Measurements from ENCODE around the gene TRIM33.
A peak's percentile ranks its signal among the peaks of the same experiment; 100 is the strongest.

The TRIM33 gene

DNA sequence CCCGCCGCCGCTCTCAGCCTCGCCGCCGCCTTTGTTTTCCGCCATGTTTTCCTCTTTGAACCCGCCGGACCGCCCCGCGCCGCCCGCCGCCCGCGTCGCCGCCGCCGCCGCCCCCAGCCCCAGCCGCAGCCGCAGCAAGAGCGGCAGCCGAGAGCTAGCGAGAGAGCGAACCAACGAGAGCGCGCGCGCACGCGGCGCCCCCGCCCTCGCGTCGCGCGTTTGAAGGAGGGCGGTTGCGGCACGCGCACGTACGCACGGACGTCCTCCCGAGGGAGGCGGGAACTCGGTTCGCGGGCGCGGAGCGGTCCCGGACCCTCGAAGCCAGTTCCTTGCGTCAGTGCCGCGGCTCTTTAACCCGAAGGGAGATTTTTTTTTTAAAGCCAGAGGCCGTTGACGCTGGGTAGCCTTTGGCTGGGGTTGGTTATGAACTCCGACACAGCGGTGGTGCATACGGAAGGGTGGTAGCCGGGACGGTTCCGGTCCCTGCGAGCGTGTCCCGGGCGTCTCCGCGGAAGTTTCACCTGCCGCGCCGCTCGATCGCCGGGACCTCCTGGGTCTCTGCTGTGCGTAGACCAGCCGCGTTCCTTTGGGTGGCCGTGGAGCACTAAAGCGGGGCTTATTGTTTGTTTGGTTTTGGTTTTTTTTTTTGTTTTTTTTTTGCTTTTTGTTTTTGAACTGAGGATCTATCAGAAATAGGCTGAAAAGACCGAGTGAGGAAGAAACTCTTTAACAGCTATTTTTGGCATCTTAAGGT, at the start of gene TRIM33:
TSS of gene TRIM33 (minus strand) at position 172 of the 754 bp plus-strand sequence. CDS start at position 45, 127 bp downstream.
- DNase-seq (ENCODE audit: low read depth) = peak; percentile 84

DNA sequence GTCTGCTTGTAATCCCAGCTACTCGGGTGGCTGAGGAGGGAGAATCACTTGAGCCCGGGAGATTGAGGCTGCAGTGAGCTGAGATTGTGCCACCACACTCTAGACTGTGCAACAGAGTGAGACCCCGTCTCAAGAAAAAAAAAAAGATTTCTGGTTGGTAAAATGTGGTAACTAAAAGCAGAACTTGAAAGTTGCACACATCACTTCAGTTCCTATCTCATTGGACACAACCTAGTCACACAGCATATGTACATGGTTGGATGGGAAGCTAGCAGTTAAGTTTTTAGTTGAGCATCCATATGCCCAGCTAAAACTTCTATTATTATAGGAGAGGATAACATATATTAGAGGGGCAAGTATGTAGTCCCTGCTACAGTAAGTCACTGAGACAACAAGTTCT, 48.4 kb upstream of the TRIM33 start:
- DNase-seq (ENCODE audit: low read depth) = no peak

DNA sequence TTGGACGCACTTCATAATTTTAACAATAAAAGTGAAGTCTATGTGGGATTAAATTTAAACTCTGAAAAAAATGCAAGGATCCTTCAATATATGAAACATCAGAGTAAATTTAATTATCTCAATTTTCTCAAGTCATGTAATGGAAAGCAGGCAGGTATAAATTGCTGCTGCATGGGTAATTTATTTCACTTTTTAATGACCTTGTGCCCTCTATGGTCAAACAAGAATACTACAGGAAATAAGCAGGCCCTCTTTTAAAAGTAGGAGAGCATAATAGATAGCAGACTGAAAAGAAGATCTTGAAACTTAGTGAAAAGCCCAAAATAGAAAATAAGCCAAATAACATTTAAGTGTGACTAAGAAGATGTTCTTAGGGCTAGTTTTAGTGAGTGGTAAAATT, 47.5 kb upstream of the TRIM33 start:
- no peak for DNase-seq (ENCODE audit: low read depth)

DNA sequence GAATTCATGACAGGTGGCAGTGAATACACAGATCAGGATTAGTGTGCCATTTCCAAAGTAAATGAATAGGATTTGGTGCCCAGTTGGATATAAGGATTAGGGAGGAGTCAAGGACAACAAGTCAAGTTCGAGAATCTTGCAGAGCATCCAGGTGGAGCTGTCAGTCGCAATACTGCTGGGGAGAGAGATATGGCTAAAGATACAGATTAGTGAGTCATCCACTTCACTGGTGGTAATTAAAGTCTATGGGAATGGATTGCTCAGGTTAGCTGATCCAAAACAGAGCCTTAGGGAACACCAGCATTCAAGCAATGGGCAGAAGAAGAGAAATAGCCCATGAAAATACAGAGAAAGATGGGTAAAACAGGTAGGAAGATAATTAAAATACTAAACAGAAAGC, 43.6 kb upstream of the TRIM33 start:
- no peak for DNase-seq (ENCODE audit: low read depth)

DNA sequence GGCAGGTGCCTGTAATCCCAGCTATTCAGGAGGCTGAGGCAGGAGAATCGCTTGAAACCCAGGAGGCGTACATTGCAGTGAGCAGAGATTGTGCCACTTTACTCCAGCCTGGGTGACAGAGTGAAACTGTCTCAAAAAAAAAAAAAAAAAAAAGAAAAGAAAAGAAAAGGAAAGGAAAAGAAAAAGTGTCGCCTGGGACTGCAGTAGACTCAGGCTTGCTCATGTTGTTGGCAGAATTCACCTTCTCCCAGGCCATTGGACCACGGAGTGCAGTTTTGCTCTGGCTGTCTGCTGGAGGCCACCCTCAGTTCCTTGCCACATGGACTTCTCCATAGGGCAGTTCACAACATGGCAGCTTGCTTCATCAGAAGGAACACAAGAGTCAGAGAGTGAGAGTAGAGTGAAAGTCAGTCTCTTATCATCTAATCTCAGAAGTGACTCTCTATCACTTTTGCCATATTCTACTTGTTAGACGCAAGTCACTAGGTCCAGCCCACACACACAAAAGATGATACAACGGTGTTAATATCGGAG, 41.2 kb upstream of the TRIM33 start:
- no peak for DNase-seq (ENCODE audit: low read depth)

DNA sequence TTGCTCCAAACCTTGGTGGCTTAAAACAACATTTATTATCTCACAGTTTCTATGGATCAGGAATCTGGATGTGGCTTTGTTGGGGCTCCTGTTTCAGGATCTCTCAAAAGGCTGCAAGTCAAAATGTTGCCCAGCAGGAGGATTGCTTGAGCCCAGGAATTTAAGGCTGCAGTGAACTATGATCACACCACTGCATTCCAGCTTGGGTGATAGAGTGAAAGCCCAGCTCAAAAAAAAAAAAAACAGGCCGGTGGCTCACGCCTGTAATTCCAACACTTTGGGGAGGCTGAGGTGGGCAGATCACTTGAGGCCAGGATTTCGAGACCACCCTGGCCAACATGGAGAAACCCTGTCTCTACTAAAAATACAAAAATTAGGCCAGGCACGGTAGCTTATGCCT, 40.4 kb upstream of the TRIM33 start:
- no peak for DNase-seq (ENCODE audit: low read depth)

DNA sequence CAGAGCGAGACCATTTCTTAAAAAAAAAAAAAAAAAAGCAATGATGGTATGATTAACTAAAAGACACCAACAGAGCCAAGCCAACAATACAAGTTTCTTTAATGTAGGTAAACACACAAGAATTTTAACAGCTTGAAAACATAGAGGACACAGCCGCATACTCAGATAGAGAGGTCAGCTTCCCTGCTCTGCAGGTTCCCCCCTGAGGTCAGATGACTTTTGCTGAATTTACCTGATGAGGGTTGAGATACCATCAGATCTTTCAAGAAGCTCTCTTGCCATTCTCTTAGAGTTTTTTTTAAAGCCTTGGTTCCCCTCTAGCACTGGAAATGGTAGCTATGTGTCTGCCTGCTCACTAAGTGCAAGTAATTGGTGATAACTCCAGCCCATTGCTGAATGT, 39.3 kb upstream of the TRIM33 start:
- DNase-seq (ENCODE audit: low read depth) = no peak

DNA sequence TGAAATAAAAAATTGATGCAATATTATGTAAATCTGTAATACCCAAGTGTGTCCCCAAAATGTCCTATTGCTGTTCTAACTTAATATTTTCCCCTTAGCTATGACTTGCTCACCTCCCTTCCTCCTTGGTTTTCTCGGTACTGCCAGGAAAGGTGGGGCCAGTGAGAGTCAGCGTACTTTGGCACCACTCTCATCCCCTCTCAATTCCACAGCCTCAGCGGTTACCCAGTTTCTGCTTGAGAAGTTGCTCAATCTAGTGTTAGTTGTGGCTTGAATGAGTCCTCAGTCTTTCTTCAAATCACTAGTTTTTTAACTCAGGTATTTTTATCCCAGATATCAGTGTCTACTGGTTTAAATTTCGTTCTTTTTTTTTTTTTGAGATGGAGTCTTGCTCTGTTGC, 38.1 kb upstream of the TRIM33 start:
- no peak for DNase-seq (ENCODE audit: low read depth)

DNA sequence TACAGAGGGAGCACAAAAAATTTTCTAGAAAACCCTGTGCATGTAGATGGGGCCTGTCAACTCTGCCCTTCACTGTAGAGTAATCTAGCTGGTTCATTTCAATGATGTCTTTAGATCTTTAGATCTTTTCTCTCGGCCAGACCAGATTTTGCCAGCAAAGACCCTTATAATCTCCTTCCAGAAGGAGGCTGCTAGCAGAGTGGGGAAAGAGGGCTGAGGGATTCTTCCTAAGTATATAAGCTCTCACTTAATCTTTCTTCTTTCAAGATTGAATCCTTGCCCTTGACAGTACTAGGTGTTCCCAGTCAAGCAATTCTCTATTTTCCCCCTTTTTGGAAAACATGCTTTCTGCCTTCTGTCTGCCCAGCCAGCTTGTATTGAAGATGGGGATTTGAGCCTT, 36.1 kb upstream of the TRIM33 start:
- no peak for DNase-seq (ENCODE audit: low read depth)

DNA sequence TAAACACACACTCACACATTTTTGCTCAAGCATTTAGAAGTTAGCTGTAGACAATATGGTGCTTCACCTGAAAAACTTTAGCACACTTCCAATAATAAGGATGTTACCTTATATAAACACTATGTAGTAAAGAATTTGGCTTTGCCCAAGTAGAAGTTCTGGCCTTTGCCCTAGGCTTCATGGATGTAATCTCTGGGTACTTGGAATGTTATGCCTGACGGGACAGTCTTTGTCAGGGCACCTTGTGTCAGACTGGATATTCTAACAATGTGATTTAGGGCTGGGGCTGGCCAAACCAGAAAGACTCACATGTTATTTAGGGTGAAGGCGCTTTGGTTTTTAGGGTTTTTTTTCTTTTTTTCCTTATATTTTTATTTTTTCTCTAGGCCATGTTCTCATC, 34.8 kb upstream of the TRIM33 start:
- no peak for DNase-seq (ENCODE audit: low read depth)

DNA sequence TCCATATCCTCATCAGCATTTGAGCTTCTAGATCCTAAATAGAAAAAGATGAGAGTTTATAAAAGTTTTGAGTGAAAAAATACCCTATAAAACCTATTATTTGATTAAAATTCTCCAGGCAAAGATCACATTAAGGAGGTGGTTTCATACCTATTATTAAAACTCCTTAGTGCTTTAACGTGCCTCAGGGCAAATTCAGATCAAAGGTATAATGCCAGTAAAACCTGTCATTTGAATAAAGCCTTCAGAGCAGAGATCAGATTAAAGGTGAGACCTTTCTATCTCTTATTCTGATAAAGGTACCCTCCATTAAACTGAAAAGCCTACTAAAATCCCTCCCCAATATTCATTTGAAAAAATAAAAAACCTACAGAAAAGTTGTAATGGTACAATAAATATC, 34.3 kb upstream of the TRIM33 start:
- DNase-seq (ENCODE audit: low read depth) = no peak

DNA sequence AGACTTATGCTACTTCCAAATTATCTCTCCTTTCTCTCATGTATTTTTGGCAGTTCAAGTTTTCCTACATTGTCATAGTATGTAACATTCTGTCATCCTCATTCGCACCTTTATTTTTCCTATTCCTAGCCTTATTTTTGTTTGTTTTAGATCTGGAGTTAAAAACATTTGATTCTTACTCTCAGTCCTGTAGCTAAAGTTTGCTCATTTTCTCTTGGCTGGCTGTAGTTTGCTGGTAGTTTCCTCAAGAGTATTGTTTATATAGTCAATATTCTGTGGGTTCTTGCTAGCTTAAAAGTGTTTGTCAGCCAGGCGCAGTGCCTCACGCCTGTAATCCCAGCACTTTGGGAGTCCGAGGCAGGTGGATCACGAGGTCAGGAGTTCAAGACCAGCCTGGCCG, 29.8 kb upstream of the TRIM33 start:
- DNase-seq (ENCODE audit: low read depth) = no peak

DNA sequence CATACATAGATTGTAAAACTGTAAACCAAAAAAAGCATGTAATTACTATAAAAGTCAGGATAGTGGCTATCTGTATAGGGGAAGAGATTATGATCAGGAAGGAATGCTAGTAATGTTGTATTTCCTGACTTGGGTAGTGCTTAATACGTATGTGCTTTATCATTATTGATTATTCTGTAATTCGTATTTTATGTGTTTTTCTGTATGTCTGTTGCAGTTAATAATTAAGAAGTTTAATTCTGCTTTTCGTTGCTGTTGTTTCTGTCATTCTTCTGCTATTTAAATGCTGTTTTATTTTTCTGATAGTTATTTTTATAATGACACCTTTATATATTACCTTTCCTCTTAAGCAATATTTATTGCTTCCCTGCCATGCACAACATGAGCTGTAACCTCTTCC, 29.3 kb upstream of the TRIM33 start:
- no peak for DNase-seq (ENCODE audit: low read depth)

DNA sequence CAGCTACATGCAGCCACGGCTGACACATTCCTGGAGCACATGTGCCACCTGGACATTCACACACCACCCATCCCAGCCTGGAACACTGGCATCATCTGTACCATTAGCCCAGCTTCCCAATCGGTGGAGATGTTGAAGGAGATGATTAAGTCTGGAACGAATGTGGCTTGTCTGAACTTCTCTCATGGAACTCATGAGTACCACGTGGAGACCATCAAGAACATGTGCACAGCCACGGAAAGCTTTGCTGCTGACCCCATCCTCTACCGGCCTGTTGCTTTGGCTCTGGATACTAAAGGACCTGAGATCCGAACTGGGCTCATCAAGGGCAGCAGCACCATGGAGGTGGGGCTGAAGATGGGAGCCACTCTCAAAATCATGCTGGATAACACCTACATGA, 25.0 kb upstream of the TRIM33 start:
- DNase-seq (ENCODE audit: low read depth) = no peak

DNA sequence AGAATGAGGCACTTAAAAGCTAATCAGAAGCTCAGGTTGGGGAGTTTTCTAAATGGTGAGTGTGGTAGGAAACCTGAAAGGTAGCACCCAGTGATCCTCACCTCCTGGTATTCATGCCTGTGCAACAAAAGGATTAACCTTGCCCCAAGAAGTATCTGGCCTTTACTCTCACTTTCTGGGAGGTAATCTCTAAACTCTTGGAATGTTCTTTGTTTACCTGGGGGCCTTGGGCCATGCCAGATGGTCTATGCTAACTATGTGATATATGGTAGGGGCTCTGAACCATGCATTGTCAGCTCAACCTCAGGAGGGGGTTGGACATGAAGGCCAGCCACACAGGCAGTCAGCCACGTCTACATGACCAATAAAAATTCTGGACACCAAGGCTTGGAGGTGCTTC, 24.4 kb upstream of the TRIM33 start:
- DNase-seq (ENCODE audit: low read depth) = no peak

DNA sequence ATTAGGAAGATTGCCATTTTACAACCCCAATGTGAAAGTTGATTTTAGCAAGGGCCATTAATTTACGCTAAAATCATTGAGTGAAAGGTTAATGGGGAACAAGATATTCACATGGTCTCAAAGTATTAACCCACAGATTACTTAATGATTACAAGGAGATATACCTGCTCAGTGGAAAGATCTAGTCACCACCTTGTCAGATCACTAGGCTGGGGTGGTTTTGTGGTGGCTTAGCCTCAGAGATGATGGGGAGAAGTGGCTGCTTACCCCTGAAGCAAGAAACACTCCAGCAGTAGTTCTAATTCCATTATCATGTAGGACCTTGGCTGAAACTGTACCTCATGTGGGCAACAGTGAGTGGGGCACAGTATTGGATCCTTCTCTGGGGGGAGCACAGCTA, 20.1 kb upstream of the TRIM33 start:
- no peak for DNase-seq (ENCODE audit: low read depth)

DNA sequence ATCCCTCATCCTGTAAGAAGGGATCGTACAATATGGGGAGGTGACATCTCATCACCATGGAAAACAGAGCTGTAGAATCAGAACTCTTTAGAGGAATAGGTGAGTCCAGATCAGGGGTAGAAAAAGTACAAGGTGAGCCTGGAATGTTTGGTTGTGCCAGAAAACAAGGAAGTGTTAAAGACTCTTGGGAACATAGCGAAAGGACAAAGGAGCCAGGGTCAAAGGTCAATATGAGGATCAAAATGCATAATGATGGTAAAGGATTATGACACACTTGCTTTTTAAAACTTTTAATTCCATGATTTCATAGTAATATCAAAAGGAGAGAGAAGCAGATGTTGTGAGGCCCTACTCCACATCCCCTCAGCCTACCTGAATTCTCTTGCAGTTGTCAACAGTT, 19.2 kb upstream of the TRIM33 start:
- no peak for DNase-seq (ENCODE audit: low read depth)

DNA sequence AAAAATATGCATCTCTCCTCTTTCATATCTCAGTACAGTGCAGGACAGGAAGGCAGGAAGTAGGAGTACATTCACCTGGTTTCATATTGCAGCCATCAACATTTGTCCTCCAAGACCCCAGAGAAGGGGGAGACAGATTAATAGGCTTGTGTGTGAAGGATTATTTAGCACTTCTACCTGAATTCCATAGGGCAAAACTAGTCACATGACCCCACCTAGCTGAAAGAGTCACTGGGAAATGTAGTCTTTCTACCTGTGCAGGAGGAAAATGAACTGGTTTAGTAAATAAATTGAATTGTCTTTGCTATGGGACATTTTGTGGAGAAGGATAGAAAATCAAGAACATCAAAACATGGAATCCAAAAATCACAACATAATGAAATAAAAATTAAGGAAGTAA, 13.9 kb upstream of the TRIM33 start:
- DNase-seq (ENCODE audit: low read depth) = no peak

DNA sequence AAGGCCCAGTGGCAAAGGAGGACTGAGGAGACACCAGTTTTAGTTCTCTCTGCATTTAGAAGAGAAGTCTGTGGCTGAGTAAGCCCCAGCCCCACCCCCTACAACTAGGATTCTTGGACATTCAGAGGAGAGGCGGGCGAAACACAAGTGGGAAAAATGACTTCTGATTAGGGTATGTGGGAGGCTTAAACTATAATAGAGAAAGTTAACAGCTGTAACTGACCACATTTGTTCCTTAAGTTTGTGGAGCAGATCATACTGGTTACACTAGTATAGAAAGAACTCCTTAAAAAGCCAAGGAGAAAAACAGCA, 11.2 kb upstream of the TRIM33 start:
- no peak for DNase-seq (ENCODE audit: low read depth)

DNA sequence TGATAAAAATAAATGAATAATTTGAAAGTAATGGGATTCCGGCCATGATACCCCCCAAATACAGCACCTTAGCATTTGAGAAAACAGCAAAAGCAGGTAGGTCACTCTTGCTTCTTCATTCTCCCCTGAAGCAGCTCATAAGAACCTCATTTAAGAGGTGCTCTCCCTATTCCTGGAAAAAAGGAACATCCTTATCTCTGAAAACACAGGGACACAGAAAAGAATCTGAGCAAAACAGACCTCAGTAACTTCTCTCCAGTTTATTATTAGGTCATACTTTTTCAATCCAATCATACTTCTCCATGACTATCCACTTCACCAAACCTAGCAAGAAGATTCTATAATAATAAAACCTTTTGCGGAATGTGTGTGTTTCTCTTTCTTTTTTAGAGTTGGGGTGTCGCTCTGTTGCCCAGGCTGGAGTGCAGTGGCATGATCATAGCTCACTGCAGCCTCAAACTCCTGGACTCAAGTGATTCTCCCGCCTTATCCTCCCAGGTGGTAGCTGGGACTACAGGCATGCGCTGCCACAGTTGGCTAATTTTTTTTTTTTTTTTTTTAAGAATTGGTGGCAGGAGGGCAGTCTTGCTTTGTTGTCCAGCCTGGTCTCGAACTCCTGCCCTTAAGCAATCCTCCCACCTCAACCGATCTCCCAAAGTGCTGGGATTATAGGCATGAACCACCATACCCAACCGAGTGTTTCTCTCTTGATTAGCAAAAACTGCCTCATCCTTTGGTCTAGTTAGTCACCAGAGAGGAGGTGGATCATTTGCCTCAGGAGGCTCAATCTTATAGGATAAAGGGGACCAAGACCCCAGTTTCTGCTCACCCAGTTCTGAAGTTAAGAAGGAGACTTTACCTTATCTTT, 10.6 kb upstream of the TRIM33 start:
- DNase-seq (ENCODE audit: low read depth) = no peak

DNA sequence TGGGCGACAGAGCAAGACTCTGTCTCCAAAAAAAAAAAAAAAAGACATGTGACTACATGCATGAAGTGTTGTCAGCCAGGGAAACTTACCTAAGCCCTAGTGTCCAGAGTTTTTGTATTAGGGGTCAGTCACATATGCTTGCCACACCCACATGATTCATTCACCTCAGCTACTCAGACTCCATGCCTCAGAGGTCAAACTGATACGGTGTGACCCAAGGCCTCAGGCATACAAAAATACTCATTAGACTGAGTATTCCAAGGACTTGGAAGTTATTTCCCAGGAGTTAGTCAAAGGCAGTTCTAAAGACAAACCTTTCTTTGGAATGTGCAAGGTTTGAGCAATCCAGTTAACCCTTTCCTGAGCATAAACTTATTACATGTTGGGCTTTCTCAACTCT, 6.3 kb upstream of the TRIM33 start:
- no peak for DNase-seq (ENCODE audit: low read depth)

DNA sequence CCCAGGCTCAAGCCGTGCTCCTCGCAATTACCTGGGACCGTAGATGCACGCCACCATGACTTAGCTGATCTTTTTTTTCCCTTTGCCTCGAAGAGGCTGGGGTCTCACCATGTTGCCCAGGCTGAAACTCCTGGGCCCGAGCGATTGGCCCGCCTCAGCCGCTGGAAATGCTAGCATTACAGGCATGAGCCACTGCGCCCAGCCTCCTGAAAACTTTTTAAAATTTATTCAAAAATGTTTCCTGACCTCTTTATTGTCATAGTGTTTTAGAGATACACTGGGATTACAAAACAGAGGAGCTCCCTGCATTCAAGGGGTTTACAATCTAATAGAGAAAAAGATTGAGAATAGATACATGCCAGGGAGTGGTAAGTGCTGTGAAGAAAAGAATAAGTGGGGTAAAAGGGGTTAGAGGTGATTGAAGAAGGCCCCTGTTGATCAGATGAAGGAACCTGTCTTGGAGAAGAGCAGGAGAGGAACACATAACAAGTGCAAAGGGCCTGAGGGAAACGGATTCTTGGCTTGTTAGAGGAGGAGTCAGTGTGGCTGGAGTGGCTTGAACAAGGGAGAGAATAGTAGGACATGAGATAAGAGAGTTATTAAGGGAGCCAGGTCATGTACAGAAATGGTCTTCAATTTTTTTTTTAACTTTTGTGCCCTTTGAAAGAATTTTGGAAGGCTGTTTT, 1.7 kb upstream of the TRIM33 start:
- DNase-seq (ENCODE audit: low read depth) = no peak
